OCI-LY1 (cell line): ENCODE measurements around the gene PCDH15.

ENCODE experiments used
- H2AFZ ChIP-seq: fragments of 200-600 bp; sonication (generic), shearing (Covaris generic); 2 replicates; pipeline ENCODE4 v1.6.0; 2014; ENCODE audit warnings: antibody characterized with exemption, mild to moderate bottlenecking, low read length
- H3F3A ChIP-seq: fragments of 200-600 bp; sonication (generic), shearing (Covaris generic); 2 replicates; pipeline ENCODE4 v1.6.0; 2014; ENCODE audit warnings: mild to moderate bottlenecking, antibody characterized with exemption, low read length, moderate library complexity; ENCODE audit not compliant: insufficient read depth
- H3K27ac ChIP-seq: fragments of 200-600 bp; sonication (generic); 2 replicates; pipeline ENCODE4 v1.5.1; 2014; ENCODE audit warnings: low read length, mixed run types, mild to moderate bottlenecking, low read depth; ENCODE audit not compliant: poor library complexity, severe bottlenecking
- H3K27me3 ChIP-seq: fragments of 200-600 bp; sonication (generic); 2 replicates; pipeline ENCODE4 v1.6.0; 2014; ENCODE audit warnings: antibody characterized with exemption, mild to moderate bottlenecking, low read length, moderate library complexity; ENCODE audit not compliant: insufficient read depth
- H3K36me3 ChIP-seq: fragments of 200-600 bp; sonication (generic); 2 replicates; pipeline ENCODE4 v1.6.1; 2014; ENCODE audit warnings: mild to moderate bottlenecking, antibody characterized with exemption, low read length, moderate library complexity, mixed read lengths; ENCODE audit not compliant: insufficient read depth
- H3K4me1 ChIP-seq: fragments of 200-600 bp; sonication (generic); 2 replicates; pipeline ENCODE4 v1.5.1; 2014; ENCODE audit warnings: mild to moderate bottlenecking, low read length, moderate library complexity; ENCODE audit not compliant: insufficient read depth, severe bottlenecking
- H3K4me2 ChIP-seq: fragments of 200-600 bp; sonication (generic), shearing (Covaris generic); 2 replicates; pipeline ENCODE4 v1.6.1; 2014; ENCODE audit warnings: low read length
- H3K4me3 ChIP-seq: fragments of 200-600 bp; sonication (generic); 2 replicates; pipeline ENCODE4 v1.5.1; 2014; ENCODE audit warnings: low read length, low read depth, mild to moderate bottlenecking, mixed read lengths; ENCODE audit not compliant: poor library complexity, severe bottlenecking
- H3K79me2 ChIP-seq: fragments of 200-600 bp; shearing (Covaris generic); 2 replicates; pipeline ENCODE4 v1.6.1; 2016; ENCODE audit warnings: mixed run types, low read length, mixed read lengths; ENCODE audit not compliant: insufficient read depth
- H3K9ac ChIP-seq: fragments of 200-600 bp; sonication (generic), shearing (Covaris generic); 2 replicates; pipeline ENCODE4 v1.6.1; 2014; ENCODE audit warnings: mild to moderate bottlenecking, low read length, mixed read lengths
- H3K9me2 ChIP-seq: fragments of 200-600 bp; sonication (generic), shearing (Covaris generic); 2 replicates; pipeline ENCODE4 v1.6.1; 2014; ENCODE audit warnings: low read depth, mild to moderate bottlenecking, low read length, mixed read lengths
- H3K9me3 ChIP-seq: fragments of 200-600 bp; shearing (Covaris generic); 2 replicates; pipeline ENCODE4 v1.6.1; 2014; ENCODE audit warnings: low read length, mixed read lengths
- H4K20me1 ChIP-seq: fragments of 200-600 bp; sonication (generic), shearing (Covaris generic); 2 replicates; pipeline ENCODE4 v1.6.0; 2016; ENCODE audit warnings: mild to moderate bottlenecking, low read length; ENCODE audit not compliant: insufficient read depth
- EZH2 ChIP-seq: fragments of 200-600 bp; sonication (generic), shearing (Covaris generic); IDR thresholded peaks from 2 replicates; pipeline ENCODE4 v1.8.0; 2017; ENCODE audit warnings: borderline replicate concordance, mixed run types, mild to moderate bottlenecking, antibody characterized with exemption, low read length, moderate library complexity, mixed read lengths
- TF ChIP-seq, protein P1 (sequence below): fragments of 200-600 bp; sonication (generic), shearing (Covaris generic); IDR thresholded peaks from 2 replicates; pipeline ENCODE4 v1.5.1; 2017; ENCODE audit warnings: mild to moderate bottlenecking, antibody characterized with exemption, low read length, moderate library complexity, mixed read lengths

PCDH15 gene

DNA sequence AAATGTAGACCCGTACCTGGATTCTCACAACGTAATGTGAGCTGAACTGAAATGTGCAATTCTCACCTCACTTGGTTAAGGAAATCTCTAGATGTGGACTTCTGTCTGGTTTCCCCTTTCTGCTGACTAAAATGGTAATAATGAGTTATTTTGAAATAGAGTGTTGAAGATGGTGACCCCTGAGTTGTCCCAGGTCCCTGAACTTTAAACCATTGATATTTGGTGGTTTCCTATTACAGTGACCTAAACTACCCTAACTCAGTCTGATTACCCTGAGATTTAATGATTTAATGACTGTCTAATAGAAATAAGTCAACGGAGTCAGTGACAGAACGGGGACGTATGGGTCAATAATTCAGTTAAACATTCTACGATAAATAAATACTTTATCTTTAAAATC, 845.9 kb downstream of the PCDH15 start:
- Histone ChIP-seq H3K4me3 (no peak overlapping the region), H3K9me3 (no peaks in the 10 kb centered on the region), H4K20me1 (no peaks in the 10 kb centered on the region), H3K27me3 (no peaks in the 10 kb centered on the region), H2AFZ (no peak overlapping the region), H3K9me2 (no peaks in the 10 kb centered on the region), H3K36me3 (no peaks in the 10 kb centered on the region), H3K9ac (no peak overlapping the region), H3F3A (no peaks in the 10 kb centered on the region), H3K27ac (no peak overlapping the region), H3K79me2 (no peaks in the 10 kb centered on the region), H3K4me1 (no peaks in the 10 kb centered on the region), H3K4me2 (no peak overlapping the region)
- TF ChIP-seq, protein P1, sequence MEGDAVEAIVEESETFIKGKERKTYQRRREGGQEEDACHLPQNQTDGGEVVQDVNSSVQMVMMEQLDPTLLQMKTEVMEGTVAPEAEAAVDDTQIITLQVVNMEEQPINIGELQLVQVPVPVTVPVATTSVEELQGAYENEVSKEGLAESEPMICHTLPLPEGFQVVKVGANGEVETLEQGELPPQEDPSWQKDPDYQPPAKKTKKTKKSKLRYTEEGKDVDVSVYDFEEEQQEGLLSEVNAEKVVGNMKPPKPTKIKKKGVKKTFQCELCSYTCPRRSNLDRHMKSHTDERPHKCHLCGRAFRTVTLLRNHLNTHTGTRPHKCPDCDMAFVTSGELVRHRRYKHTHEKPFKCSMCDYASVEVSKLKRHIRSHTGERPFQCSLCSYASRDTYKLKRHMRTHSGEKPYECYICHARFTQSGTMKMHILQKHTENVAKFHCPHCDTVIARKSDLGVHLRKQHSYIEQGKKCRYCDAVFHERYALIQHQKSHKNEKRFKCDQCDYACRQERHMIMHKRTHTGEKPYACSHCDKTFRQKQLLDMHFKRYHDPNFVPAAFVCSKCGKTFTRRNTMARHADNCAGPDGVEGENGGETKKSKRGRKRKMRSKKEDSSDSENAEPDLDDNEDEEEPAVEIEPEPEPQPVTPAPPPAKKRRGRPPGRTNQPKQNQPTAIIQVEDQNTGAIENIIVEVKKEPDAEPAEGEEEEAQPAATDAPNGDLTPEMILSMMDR, result no peak
- TF ChIP-seq EZH2, result no peak

GRCh38 chr10:53952698-53953630, 848.1 kb downstream of the PCDH15 start:
- Histone ChIP-seq H3K27me3 (no peaks in the 10 kb centered on the region), H3F3A (no peaks in the 10 kb centered on the region), H3K27ac (no peak overlapping the region), H4K20me1 (no peaks in the 10 kb centered on the region), H3K4me1 (no peaks in the 10 kb centered on the region), H3K79me2 (no peaks in the 10 kb centered on the region), H3K9ac (no peak overlapping the region), H3K9me3 (no peaks in the 10 kb centered on the region), H3K36me3 (no peaks in the 10 kb centered on the region), H3K4me3 (no peak overlapping the region), H2AFZ (no peak overlapping the region), H3K4me2 (no peak overlapping the region), H3K9me2 (no peaks in the 10 kb centered on the region)
- TF ChIP-seq EZH2, result no peak
- TF ChIP-seq, protein P1, result no peak

- Histone ChIP-seq H3K4me1 (no peaks in the 10 kb centered on the region), H3K4me3 (no peak overlapping the region), H3K27ac (no peak overlapping the region), H3K27me3 (no peaks in the 10 kb centered on the region), H3K79me2 (no peaks in the 10 kb centered on the region), H4K20me1 (no peaks in the 10 kb centered on the region), H3K4me2 (no peak overlapping the region), H3K36me3 (no peaks in the 10 kb centered on the region), H3K9ac (no peak overlapping the region), H3K9me2 (no peaks in the 10 kb centered on the region), H3K9me3 (no peaks in the 10 kb centered on the region), H2AFZ (no peak overlapping the region), H3F3A (no peaks in the 10 kb centered on the region)
- TF ChIP-seq, protein P1, result no peak
- TF ChIP-seq EZH2, result no peak
Measured at GRCh38 chr10:53939654-53940053, 861.4 kb downstream of the PCDH15 start.
